ENCODE results near the gene SLC22A23. TPM values are rescaled to one million over a fixed set of nuclear protein-coding genes. Genes with fewer than 3 reads are reported as not detected.

Gene SLC22A23
- total RNA-seq, 2 experiments from 2014 or later, result 13.4 to 13.6 TPM

GRCh38 chr6:3294396-3294795, 162.5 kb downstream of the SLC22A23 start:
- Histone ChIP-seq H3K4me1 (ENCODE audit: insufficient read depth, low read length) (no peaks in the 10 kb centered on the region), H3K9me3 (ENCODE audit: control insufficient read depth in 1 of 2, insufficient read depth in 1 of 2, low read length in 2 of 2) (no peaks in the 10 kb centered on the region), H3K36me3 (ENCODE audit: insufficient read depth, low read length) (no peaks in the 10 kb centered on the region), H3K27ac (ENCODE audit: low read depth in 1 of 2, low read length in 2 of 2) (no peak overlapping the region), H3K4me3 (ENCODE audit: low read length) (no peak overlapping the region), H3K27me3 (ENCODE audit: control insufficient read depth in 1 of 2, insufficient read depth in 2 of 2, low read length in 2 of 2) (no peaks in the 10 kb centered on the region)
- H3K9me3 Mint-ChIP-seq, result no peaks in the 10 kb centered on the region
- TF ChIP-seq, protein P1, sequence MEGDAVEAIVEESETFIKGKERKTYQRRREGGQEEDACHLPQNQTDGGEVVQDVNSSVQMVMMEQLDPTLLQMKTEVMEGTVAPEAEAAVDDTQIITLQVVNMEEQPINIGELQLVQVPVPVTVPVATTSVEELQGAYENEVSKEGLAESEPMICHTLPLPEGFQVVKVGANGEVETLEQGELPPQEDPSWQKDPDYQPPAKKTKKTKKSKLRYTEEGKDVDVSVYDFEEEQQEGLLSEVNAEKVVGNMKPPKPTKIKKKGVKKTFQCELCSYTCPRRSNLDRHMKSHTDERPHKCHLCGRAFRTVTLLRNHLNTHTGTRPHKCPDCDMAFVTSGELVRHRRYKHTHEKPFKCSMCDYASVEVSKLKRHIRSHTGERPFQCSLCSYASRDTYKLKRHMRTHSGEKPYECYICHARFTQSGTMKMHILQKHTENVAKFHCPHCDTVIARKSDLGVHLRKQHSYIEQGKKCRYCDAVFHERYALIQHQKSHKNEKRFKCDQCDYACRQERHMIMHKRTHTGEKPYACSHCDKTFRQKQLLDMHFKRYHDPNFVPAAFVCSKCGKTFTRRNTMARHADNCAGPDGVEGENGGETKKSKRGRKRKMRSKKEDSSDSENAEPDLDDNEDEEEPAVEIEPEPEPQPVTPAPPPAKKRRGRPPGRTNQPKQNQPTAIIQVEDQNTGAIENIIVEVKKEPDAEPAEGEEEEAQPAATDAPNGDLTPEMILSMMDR (IDR thresholded peaks at IDR 0.05), result no peak
- H3K4me1 Mint-ChIP-seq (ENCODE audit: low read depth), result no peaks in the 10 kb centered on the region
- no peak overlapping the region for H3K4me3 Mint-ChIP-seq
- intact Hi-C loops (cut with DNase I, micrococcal nuclease), result no loop called here
- DNase-seq (no peak), ATAC-seq (ENCODE audit: poor library complexity) (no peak)
- no peak overlapping the region for H3K27ac Mint-ChIP-seq
- CTCF ChIA-PET, result no interaction called here
- no peaks in the 10 kb centered on the region for H3K27me3 Mint-ChIP-seq
- H3K36me3 Mint-ChIP-seq (ENCODE audit: low read depth), result no peaks in the 10 kb centered on the region
- POLR2A ChIA-PET, result no interaction called here

DNA sequence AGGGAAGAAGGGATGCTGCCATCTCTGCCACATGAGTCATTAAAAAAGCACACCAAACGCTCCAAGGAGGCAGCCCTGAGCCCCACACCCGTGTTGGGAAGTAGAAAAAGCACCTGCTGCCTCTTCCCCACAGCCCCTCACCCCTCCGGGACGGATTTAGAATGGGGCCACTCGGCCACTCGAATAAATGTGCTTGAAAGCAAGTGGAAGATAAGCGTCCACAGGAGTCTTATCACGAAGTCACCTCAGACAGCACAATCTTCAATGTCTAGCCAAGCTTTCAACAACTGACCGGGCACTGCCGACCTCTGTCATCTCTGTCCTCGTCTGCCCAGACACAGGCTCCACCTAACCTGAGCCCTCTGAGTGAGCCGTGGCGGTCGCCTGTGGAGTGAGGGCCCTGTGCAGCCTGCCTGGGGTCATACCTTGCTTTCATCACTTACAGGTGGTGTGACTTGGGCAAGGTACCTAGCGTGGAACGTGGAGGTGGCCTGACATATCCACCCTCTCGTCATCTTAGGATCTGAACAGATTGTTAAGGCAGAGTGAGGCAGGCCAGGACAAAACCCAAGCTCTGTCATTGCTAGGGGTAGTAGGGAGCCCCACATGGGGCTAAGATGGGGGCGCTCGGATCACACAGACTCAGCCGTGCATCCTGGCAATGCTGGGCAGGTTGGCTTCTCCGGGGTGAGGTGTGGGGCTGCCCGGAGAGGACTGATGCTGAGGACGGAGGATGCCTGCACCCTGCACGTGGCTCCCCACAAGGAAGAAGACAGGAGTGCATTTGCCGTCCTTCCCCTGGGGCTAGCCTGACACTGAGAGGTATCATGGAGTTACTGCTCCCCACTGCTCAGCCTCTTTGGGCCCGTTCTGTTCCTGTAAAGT, 163.3 kb downstream of the SLC22A23 start:
- no peaks in the 10 kb centered on the region for H3K9me3 Mint-ChIP-seq
- no peak overlapping the region for H3K27ac Mint-ChIP-seq
- H3K4me3 Mint-ChIP-seq, result no peak overlapping the region
- no peaks in the 10 kb centered on the region for H3K4me1 ChIP-seq (ENCODE audit: insufficient read depth, low read length)
- H3K27me3 ChIP-seq (ENCODE audit: control insufficient read depth in 1 of 2, insufficient read depth in 2 of 2, low read length in 2 of 2), result no peaks in the 10 kb centered on the region
- TF ChIP-seq, protein P1 (IDR thresholded peaks at IDR 0.05), result no peak
- CTCF ChIA-PET, result no interaction called here
- intact Hi-C loops (cut with DNase I, micrococcal nuclease), result no loop called here
- no peaks in the 10 kb centered on the region for H3K9me3 ChIP-seq (ENCODE audit: control insufficient read depth in 1 of 2, insufficient read depth in 1 of 2, low read length in 2 of 2)
- DNase-seq (peak in 1 of 14 experiments; percentile 17), ATAC-seq (ENCODE audit: poor library complexity) (no peak)
- no peaks in the 10 kb centered on the region for H3K4me1 Mint-ChIP-seq (ENCODE audit: low read depth)
- POLR2A ChIA-PET, result no interaction called here
- no peak overlapping the region for H3K4me3 ChIP-seq (ENCODE audit: low read length)
- no peaks in the 10 kb centered on the region for H3K36me3 ChIP-seq (ENCODE audit: insufficient read depth, low read length)
- H3K27ac ChIP-seq (ENCODE audit: low read depth in 1 of 2, low read length in 2 of 2), result no peak overlapping the region
- no peaks in the 10 kb centered on the region for H3K27me3 Mint-ChIP-seq
- H3K36me3 Mint-ChIP-seq (ENCODE audit: low read depth), result no peaks in the 10 kb centered on the region

DNA sequence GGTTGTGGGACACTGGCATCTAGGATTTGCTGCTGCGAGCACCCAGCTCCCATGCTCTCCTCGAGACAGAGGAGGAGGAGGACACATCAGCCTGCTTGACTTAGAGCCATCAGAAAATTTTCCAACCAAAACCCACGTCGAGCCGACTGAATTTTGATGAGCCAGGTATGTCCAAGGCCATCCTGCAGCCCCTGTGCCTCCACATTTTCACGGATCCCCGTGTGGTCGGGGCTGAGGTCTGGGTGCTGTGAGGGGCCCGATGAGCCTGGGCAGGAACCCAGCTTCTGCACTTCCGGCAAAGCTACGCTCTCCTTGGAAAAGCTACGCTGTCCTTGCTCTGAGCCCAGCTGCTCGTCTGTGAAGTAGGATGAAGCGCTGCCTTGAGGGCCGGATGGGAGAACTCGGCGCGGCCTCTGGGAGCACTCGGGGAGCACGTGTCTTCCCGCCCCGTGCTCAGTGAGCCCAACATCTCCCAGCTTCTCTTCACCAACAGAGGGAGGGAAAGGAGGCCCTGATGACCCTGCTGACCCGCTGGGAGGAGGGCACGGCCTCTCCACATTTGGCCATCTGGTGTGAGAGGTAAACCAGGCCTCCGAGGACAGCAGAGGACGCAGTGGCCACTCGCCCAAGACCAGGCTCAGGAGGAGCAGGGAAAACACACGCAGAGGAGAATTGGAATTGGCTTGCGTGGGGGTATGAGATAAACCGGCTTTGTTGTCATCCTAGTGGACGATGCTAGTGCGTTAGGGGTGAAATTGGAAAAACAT, 164.2 kb downstream of the SLC22A23 start:
- Mint-ChIP-seq H3K36me3 (ENCODE audit: low read depth) (no peaks in the 10 kb centered on the region), H3K4me3 (no peak overlapping the region), H3K4me1 (ENCODE audit: low read depth) (no peaks in the 10 kb centered on the region), H3K27me3 (no peaks in the 10 kb centered on the region), H3K27ac (no peak overlapping the region), H3K9me3 (no peaks in the 10 kb centered on the region)
- H3K36me3 ChIP-seq (ENCODE audit: insufficient read depth, low read length), result no peaks in the 10 kb centered on the region
- no peak overlapping the region for H3K4me3 ChIP-seq (ENCODE audit: low read length)
- ChIA-PET POLR2A (no interaction called here), CTCF (interaction anchor here (1.0 kb wide), 1 partner anchor 168 kb away, joined by 3 read pairs; no protein-coding TSS in a partner anchor)
- DNase-seq (peak in 1 of 14 experiments; percentile 17), ATAC-seq (ENCODE audit: poor library complexity) (no peak)
- no peaks in the 10 kb centered on the region for H3K9me3 ChIP-seq (ENCODE audit: control insufficient read depth in 1 of 2, insufficient read depth in 1 of 2, low read length in 2 of 2)
- TF ChIP-seq, protein P1 (IDR thresholded peaks at IDR 0.05), result no peak
- no peaks in the 10 kb centered on the region for H3K27me3 ChIP-seq (ENCODE audit: control insufficient read depth in 1 of 2, insufficient read depth in 2 of 2, low read length in 2 of 2)
- intact Hi-C loops (cut with DNase I, micrococcal nuclease), result no loop called here
- no peak overlapping the region for H3K27ac ChIP-seq (ENCODE audit: low read depth in 1 of 2, low read length in 2 of 2)
- no peaks in the 10 kb centered on the region for H3K4me1 ChIP-seq (ENCODE audit: insufficient read depth, low read length)
